CMK (cell line): ENCODE data around the gene GPR75.

ENCODE experiments used
- DNase-seq: peaks from one replicate; pipeline ENCODE4 v3.0.0-alpha.2; 2010; ENCODE audit warnings: low read depth

GPR75 gene

GRCh38 chr2:53859206-53860181, at the start of gene GPR75:
GPR75 (minus strand) TSS chr2:53859967; CDS start chr2:53854756, 5,211 bp downstream.
- DNase-seq, result no peak

GRCh38 chr2:53907582-53907981, 47.8 kb upstream of the GPR75 start:
- DNase-seq, result no peak

GRCh38 chr2:53905396-53905795, 45.6 kb upstream of the GPR75 start:
- no peak for DNase-seq

- no peak for DNase-seq
Observed at GRCh38 chr2:53903011-53903410, 43.2 kb upstream of the GPR75 start.

GRCh38 chr2:53901192-53901591, 41.4 kb upstream of the GPR75 start:
- DNase-seq, result no peak

- no peak for DNase-seq
Observed at GRCh38 chr2:53896864-53897263, 37.1 kb upstream of the GPR75 start.

- DNase-seq, result no peak
Observed at GRCh38 chr2:53886406-53887280, 26.9 kb upstream of the GPR75 start.

GRCh38 chr2:53884883-53885282, 25.1 kb upstream of the GPR75 start:
- no peak for DNase-seq

- no peak for DNase-seq
Observed at GRCh38 chr2:53881986-53882385, 22.2 kb upstream of the GPR75 start.

- DNase-seq, result no peak
Observed at GRCh38 chr2:53881360-53881759, 21.6 kb upstream of the GPR75 start.

- no peak for DNase-seq
Observed at GRCh38 chr2:53880756-53881155, 21.0 kb upstream of the GPR75 start.

- DNase-seq, result no peak
Observed at GRCh38 chr2:53877556-53877955, 17.8 kb upstream of the GPR75 start.

GRCh38 chr2:53877112-53877511, 17.3 kb upstream of the GPR75 start:
- DNase-seq, result no peak

GRCh38 chr2:53874401-53874950, 14.7 kb upstream of the GPR75 start:
- DNase-seq, result no peak

- DNase-seq, result no peak
Observed at GRCh38 chr2:53867773-53868172, 8.0 kb upstream of the GPR75 start.

- DNase-seq, result no peak
Observed at GRCh38 chr2:53867169-53867568, 7.4 kb upstream of the GPR75 start.

GRCh38 chr2:53865962-53866361, 6.2 kb upstream of the GPR75 start:
- DNase-seq, result no peak

GRCh38 chr2:53865264-53865663, 5.5 kb upstream of the GPR75 start:
- DNase-seq, result no peak

GRCh38 chr2:53863538-53864227, 3.9 kb upstream of the GPR75 start:
- no peak for DNase-seq

GRCh38 chr2:53861824-53862223, 2.1 kb upstream of the GPR75 start:
- no peak for DNase-seq

GRCh38 chr2:53856272-53856671, 3.5 kb downstream of the GPR75 start:
- no peak for DNase-seq

- DNase-seq, result no peak
Observed at GRCh38 chr2:53854678-53855077, 5.1 kb downstream of the GPR75 start.
